ENCODE data around the gene NRN1L.
A peak's percentile ranks its signal among the peaks of the same experiment; 100 is the strongest.
"Not testable (repeated sequence)": the region's sequence is repeated elsewhere in the genome, so short reads cannot be mapped to it uniquely, and the experiment has no call there.

NRN1L gene

DNA sequence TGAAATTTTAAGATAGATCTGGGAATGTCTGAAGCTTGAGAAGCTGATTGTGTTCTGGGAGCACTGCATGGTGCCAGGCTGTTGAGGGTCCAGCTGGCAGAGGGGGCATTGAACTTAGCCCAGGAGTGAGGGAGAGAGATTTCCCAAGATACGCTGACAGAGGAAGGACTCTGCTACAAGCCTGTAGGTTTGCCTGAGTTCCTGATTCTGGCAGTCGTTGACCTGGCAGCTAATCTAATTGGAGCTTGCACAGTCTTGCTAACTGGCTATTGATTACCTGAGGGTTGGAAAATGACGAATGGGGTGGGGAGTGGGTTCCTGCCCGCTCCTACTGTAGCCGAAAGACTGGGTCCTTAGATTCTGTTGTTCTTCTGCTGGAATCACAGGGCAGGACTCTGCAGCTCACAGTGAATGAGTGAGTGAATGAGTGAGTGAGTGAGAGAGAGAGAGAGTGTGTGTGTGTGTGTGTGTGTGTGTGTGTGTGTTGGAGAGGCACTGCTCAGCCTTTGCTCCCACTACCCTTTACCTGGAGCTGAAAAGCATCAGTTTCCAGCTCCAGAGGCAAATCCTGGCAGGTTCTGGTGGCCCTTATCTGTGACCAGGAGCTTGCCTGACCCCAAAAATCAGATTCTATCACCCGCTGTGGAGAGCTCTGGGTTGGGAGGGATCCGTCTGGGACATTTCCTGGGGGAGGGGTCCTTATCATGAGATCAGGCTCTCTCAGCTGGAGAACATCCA, 30.2 kb downstream of the NRN1L start:
- Histone ChIP-seq H3K9ac (no peak overlapping the region), H3K4me1 (peaks cover 13% of the 10 kb centered on the region), H3K79me2 (peaks cover 80% of the 10 kb centered on the region), H3K36me3 (ENCODE audit: control insufficient read depth, insufficient read depth, low read length) (no peaks in the 10 kb centered on the region), H2AFZ (no peak overlapping the region), H3K4me3 (ENCODE audit: low read depth, low read length) (no peak overlapping the region), H3K27ac (no peak overlapping the region), H3K9me3 (ENCODE audit: control insufficient read depth, low read length) (no peaks in the 10 kb centered on the region), H3K27me3 (ENCODE audit: control insufficient read depth, insufficient read depth, low read length) (no peaks in the 10 kb centered on the region), H3K4me2 (ENCODE audit: low read length) (no peak overlapping the region)
- TF ChIP-seq, protein P1, sequence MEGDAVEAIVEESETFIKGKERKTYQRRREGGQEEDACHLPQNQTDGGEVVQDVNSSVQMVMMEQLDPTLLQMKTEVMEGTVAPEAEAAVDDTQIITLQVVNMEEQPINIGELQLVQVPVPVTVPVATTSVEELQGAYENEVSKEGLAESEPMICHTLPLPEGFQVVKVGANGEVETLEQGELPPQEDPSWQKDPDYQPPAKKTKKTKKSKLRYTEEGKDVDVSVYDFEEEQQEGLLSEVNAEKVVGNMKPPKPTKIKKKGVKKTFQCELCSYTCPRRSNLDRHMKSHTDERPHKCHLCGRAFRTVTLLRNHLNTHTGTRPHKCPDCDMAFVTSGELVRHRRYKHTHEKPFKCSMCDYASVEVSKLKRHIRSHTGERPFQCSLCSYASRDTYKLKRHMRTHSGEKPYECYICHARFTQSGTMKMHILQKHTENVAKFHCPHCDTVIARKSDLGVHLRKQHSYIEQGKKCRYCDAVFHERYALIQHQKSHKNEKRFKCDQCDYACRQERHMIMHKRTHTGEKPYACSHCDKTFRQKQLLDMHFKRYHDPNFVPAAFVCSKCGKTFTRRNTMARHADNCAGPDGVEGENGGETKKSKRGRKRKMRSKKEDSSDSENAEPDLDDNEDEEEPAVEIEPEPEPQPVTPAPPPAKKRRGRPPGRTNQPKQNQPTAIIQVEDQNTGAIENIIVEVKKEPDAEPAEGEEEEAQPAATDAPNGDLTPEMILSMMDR (IDR thresholded peaks at IDR 0.05): no peak

DNA sequence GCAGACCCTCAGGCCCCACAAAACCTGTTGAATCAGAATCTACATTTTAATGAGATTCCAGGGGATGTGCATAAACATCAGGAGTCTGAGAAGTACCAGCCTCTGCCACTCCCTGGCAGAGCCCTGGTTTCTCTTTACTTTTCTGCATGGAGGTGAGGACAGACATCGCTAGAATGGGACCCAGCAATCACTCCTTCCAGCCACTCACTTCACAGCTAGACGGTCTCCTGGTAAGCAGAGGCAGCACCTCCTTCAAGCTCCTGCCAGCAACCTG, 30.7 kb downstream of the NRN1L start:
- not testable (repeated sequence) for H2AFZ ChIP-seq; H3K27ac ChIP-seq; H3K9ac ChIP-seq; H3K4me3 ChIP-seq (ENCODE audit: low read depth, low read length); H3K36me3 ChIP-seq (ENCODE audit: control insufficient read depth, insufficient read depth, low read length); H3K27me3 ChIP-seq (ENCODE audit: control insufficient read depth, insufficient read depth, low read length); H3K4me2 ChIP-seq (ENCODE audit: low read length); H3K9me3 ChIP-seq (ENCODE audit: control insufficient read depth, low read length)
- Histone ChIP-seq H3K79me2 (peaks cover 82% of the 10 kb centered on the region), H3K4me1 (peaks cover 13% of the 10 kb centered on the region)

DNA sequence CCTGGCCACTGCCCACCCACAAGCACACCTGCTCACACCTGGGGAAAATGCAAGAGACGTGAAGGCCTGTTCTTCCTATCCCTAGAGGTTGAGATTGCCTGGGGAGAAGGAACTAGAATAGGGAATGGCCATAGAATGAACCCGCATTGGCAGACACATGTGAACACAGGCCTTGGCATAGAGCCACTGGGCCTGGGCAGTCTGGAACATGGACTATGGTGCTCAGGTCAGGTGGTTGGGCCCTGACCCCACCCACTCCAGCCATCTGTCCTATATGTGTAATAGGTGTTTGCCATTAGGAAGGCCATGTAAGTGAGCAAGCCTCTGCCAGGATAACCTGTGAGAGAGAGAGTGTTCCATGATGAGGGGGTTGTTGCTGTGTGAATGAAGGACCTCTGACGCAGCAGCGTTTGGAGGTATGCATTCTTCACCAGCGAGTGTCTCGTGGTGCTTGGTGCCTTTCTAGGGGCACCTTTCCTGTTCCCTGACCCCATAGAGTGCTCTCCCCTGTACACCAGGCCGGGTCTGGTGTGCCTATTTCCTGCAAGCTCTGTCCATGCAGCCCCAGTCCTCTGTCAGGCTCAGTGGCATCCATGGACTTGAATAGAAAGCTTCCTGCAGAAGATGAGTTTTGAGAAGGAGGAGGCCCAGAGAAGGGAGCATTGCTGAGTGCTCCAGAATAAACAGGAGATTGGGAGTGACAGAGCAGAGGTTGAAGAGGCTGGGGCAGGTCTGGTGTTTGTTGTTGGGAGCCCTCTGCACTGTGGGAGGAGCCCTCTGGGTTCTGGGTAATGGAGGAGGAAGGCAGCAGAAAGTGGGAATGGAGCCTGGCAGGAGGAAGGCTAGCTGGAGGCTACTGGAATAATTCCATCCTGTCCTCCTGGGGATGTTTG, 31.4 kb downstream of the NRN1L start:
- peaks cover 13% of the 10 kb centered on the region for H3K4me1 ChIP-seq
- no peak overlapping the region for H3K27ac ChIP-seq

DNA sequence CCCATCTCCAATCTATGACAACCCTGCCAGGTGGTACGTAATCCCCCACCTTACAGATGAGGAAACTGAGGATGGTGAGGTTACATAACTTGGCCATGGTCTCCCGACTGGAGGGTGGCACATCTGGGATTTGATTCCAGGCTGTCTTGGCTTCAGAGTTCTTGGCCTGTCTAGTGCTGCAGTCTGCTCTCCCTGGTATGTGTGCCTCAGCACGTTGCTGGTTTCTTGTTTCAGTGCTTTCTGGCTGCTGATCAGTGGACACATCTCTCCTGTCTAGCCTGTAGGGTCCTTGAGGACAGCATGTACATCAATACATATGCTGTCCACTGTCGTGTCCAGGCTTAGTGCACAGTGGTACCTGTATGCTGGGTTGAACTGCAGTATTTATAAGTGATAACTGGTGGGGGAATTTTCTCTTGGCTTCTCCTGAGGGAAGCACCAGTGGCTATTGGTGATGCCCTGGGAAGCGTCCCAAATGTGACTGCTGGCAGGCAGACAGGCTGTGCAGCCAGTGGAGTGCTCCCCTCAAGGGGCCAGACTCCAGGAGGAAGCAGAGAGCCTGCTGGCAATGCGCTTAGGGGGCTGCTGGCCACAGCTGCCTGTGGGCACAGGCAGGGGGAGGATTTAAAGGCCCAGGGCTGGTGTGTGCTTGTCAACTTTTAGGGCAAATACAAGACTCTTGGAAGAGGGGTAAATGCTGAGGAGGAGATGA, 32.6 kb downstream of the NRN1L start:
- H3K27ac ChIP-seq: peak overlapping the region; percentile 52
- H3K4me1 ChIP-seq: peaks cover 13% of the 10 kb centered on the region
- TF ChIP-seq, protein P1 (IDR thresholded peaks at IDR 0.05): no peak
- peaks cover 77% of the 10 kb centered on the region for H3K79me2 ChIP-seq
- H3K4me2 ChIP-seq (ENCODE audit: low read length): no peak overlapping the region
- no peaks in the 10 kb centered on the region for H3K27me3 ChIP-seq (ENCODE audit: control insufficient read depth, insufficient read depth, low read length)
- no peak overlapping the region for H3K4me3 ChIP-seq (ENCODE audit: low read depth, low read length)
- H3K9me3 ChIP-seq (ENCODE audit: control insufficient read depth, low read length): no peaks in the 10 kb centered on the region
- no peak overlapping the region for H3K9ac ChIP-seq
- no peak overlapping the region for H2AFZ ChIP-seq
- no peaks in the 10 kb centered on the region for H3K36me3 ChIP-seq (ENCODE audit: control insufficient read depth, insufficient read depth, low read length)

More for the DNA sequence above, 31.4 kb downstream of the NRN1L start:
- Histone ChIP-seq H3K27me3 (ENCODE audit: control insufficient read depth, insufficient read depth, low read length) (no peaks in the 10 kb centered on the region), H3K4me3 (ENCODE audit: low read depth, low read length) (no peak overlapping the region), H3K9me3 (ENCODE audit: control insufficient read depth, low read length) (no peaks in the 10 kb centered on the region), H3K36me3 (ENCODE audit: control insufficient read depth, insufficient read depth, low read length) (no peaks in the 10 kb centered on the region), H3K9ac (no peak overlapping the region), H2AFZ (no peak overlapping the region), H3K4me2 (ENCODE audit: low read length) (no peak overlapping the region), H3K79me2 (peaks cover 80% of the 10 kb centered on the region)
- TF ChIP-seq, protein P1 (IDR thresholded peaks at IDR 0.05): no peak

DNA sequence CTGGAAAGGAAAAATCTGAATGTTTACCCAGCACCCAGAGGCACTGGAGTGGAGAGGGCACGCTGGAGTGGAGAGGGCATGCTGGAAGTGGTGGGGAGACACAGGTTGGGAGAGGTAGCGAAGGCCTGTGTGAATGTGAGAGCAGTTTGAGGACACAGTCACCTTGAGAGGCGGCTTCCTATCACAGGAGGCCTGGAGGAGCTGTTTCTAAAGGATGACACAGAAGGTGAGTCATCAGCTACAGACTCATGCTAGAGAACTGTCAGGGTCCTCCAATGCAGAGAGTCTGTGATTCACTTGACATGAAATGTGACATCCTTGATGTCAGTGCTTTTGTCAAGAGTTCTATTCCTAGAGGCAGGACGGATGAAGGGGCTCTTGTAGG, 33.2 kb downstream of the NRN1L start:
- Histone ChIP-seq H3K4me3 (ENCODE audit: low read depth, low read length) (no peak overlapping the region), H3K79me2 (peaks cover 74% of the 10 kb centered on the region), H3K9me3 (ENCODE audit: control insufficient read depth, low read length) (no peaks in the 10 kb centered on the region), H3K27me3 (ENCODE audit: control insufficient read depth, insufficient read depth, low read length) (no peaks in the 10 kb centered on the region), H3K4me1 (peaks cover 13% of the 10 kb centered on the region), H3K9ac (no peak overlapping the region), H3K36me3 (ENCODE audit: control insufficient read depth, insufficient read depth, low read length) (no peaks in the 10 kb centered on the region), H2AFZ (no peak overlapping the region), H3K27ac (peak overlapping the region; percentile 52), H3K4me2 (ENCODE audit: low read length) (no peak overlapping the region)
- TF ChIP-seq, protein P1 (IDR thresholded peaks at IDR 0.05): no peak

Measured in parathyroid adenoma (tissue), 2 donors.